HG03521 (cell line): ENCODE measurements around the gene CRIM1.

ENCODE experiments used
- ATAC-seq: cut with Tn5 transposase; IDR thresholded peaks from one replicate; pipeline ENCODE4 v1.9.1; 2021; ENCODE audit warnings: mild to moderate bottlenecking, moderate library complexity; ENCODE audit not compliant: unreplicated experiment

The CRIM1 gene

GRCh38 chr2:36371070-36371874, 15.7 kb downstream of the CRIM1 start:
- no peak for ATAC-seq

GRCh38 chr2:36371928-36372391, 16.4 kb downstream of the CRIM1 start:
- ATAC-seq = no peak

GRCh38 chr2:36373149-36373926, 17.8 kb downstream of the CRIM1 start:
- no peak for ATAC-seq

- no peak for ATAC-seq
Measured at GRCh38 chr2:36374585-36374984, 19.0 kb downstream of the CRIM1 start.

- ATAC-seq = no peak
Measured at GRCh38 chr2:36376319-36376765, 20.8 kb downstream of the CRIM1 start.

GRCh38 chr2:36376992-36377738, 21.6 kb downstream of the CRIM1 start:
- ATAC-seq = no peak

GRCh38 chr2:36379710-36380448, 24.3 kb downstream of the CRIM1 start:
- no peak for ATAC-seq

GRCh38 chr2:36380624-36381481, 25.3 kb downstream of the CRIM1 start:
- ATAC-seq = no peak

GRCh38 chr2:36381993-36382392, 26.4 kb downstream of the CRIM1 start:
- no peak for ATAC-seq

- no peak for ATAC-seq
Measured at GRCh38 chr2:36382472-36382871, 26.9 kb downstream of the CRIM1 start.

- no peak for ATAC-seq
Measured at GRCh38 chr2:36383726-36384125, 28.1 kb downstream of the CRIM1 start.

- no peak for ATAC-seq
Measured at GRCh38 chr2:36384454-36384853, 28.9 kb downstream of the CRIM1 start.

- ATAC-seq = no peak
Measured at GRCh38 chr2:36385603-36386002, 30.0 kb downstream of the CRIM1 start.

- no peak for ATAC-seq
Measured at GRCh38 chr2:36387258-36387916, 31.8 kb downstream of the CRIM1 start.

- ATAC-seq = no peak
Measured at GRCh38 chr2:36388472-36388871, 32.9 kb downstream of the CRIM1 start.

- ATAC-seq = no peak
Measured at GRCh38 chr2:36389091-36389564, 33.5 kb downstream of the CRIM1 start.

GRCh38 chr2:36389577-36389976, 34.0 kb downstream of the CRIM1 start:
- no peak for ATAC-seq

GRCh38 chr2:36392571-36393255, 37.1 kb downstream of the CRIM1 start:
- no peak for ATAC-seq
